ENCODE data around the gene VASH1.

VASH1 gene

GRCh38 chr14:76760331-76761135, 735 bp upstream of the VASH1 start:
- 0 out of 2 replicates have a peak, but pooled peaks cover 4% of the 10 kb centered on the region for H3K27me3 ChIP-seq (replicated peaks; ENCODE audit: insufficient read depth, low read length)
- DNase-seq = no peak
- H3K9me2 ChIP-seq (replicated peaks; ENCODE audit: insufficient read depth, low read length) = no peaks in the 10 kb centered on the region
- H2AFZ ChIP-seq (ENCODE audit: low read length) = no peak overlapping the region
- H3K36me3 ChIP-seq (replicated peaks; ENCODE audit: insufficient read depth, low read length) = no peaks in the 10 kb centered on the region
- H3K9me3 ChIP-seq (replicated peaks; ENCODE audit: insufficient read depth, low read length) = no peaks in the 10 kb centered on the region
- no peaks in the 10 kb centered on the region for H3F3A ChIP-seq (ENCODE audit: insufficient read depth, low read length)
- H4K20me1 ChIP-seq (ENCODE audit: insufficient read depth, low read length) = no peaks in the 10 kb centered on the region
- H3K4me3 ChIP-seq (ENCODE audit: low read length) = no peak overlapping the region; the same call in 1 of the 2 replicates
- H3K4me1 ChIP-seq (ENCODE audit: low read length) = no peaks in the 10 kb centered on the region
- H3K79me2 ChIP-seq (ENCODE audit: low read length) = no peaks in the 10 kb centered on the region
- no peak overlapping the region for H3K9ac ChIP-seq (ENCODE audit: low read length)
- H3K4me2 ChIP-seq (ENCODE audit: low read depth, low read length) = no peak overlapping the region
- H3K27ac ChIP-seq (ENCODE audit: low read length) = no peak overlapping the region
- TF ChIP-seq EZH2 (optimal IDR thresholded peaks at IDR 0.05; ENCODE audit: low read depth, low read length) (no peak), EZH2phosphoT487 (IDR thresholded peaks at IDR 0.05; ENCODE audit: low read length) (no peak)
- TF ChIP-seq, protein P1, sequence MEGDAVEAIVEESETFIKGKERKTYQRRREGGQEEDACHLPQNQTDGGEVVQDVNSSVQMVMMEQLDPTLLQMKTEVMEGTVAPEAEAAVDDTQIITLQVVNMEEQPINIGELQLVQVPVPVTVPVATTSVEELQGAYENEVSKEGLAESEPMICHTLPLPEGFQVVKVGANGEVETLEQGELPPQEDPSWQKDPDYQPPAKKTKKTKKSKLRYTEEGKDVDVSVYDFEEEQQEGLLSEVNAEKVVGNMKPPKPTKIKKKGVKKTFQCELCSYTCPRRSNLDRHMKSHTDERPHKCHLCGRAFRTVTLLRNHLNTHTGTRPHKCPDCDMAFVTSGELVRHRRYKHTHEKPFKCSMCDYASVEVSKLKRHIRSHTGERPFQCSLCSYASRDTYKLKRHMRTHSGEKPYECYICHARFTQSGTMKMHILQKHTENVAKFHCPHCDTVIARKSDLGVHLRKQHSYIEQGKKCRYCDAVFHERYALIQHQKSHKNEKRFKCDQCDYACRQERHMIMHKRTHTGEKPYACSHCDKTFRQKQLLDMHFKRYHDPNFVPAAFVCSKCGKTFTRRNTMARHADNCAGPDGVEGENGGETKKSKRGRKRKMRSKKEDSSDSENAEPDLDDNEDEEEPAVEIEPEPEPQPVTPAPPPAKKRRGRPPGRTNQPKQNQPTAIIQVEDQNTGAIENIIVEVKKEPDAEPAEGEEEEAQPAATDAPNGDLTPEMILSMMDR (IDR thresholded peaks at IDR 0.05; ENCODE audit: low read length) = no peak

DNA sequence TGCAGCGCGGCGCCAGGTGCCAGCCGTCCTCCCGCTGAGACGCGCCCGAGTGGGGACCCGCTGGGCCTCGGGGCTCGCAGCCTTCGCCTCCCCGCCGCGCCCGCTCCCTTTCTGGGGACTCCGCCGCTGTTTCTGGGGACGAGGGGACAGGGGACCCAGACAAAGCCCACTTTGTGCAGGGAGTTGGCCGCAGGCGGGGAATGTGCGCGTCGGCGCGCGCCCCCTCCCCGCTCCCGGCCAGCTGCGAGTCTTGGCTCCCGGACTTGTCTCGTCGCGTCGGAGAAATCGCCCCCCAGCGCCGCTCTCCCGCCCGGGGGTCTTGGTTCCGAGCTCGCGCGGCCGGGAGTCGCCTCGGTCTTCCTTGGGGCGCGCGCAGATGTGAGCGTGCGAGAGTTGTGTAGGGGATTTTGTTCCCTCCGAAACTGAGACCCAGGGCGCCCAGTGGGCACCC, 717 bp downstream of the VASH1 start:
- H3K36me3 ChIP-seq (replicated peaks; ENCODE audit: insufficient read depth, low read length) = no peaks in the 10 kb centered on the region
- no peak overlapping the region for H2AFZ ChIP-seq (ENCODE audit: low read length)
- no peaks in the 10 kb centered on the region for H3K4me1 ChIP-seq (ENCODE audit: low read length)
- no peaks in the 10 kb centered on the region for H3K9me2 ChIP-seq (replicated peaks; ENCODE audit: insufficient read depth, low read length)
- DNase-seq = no peak
- H3K4me2 ChIP-seq (ENCODE audit: low read depth, low read length) = no peak overlapping the region
- H3K79me2 ChIP-seq (ENCODE audit: low read length) = no peaks in the 10 kb centered on the region
- 0 out of 2 replicates have a peak, but pooled peaks cover 4% of the 10 kb centered on the region for H3K27me3 ChIP-seq (replicated peaks; ENCODE audit: insufficient read depth, low read length)
- H3K27ac ChIP-seq (ENCODE audit: low read length) = no peak overlapping the region
- no peaks in the 10 kb centered on the region for H3F3A ChIP-seq (ENCODE audit: insufficient read depth, low read length)
- TF ChIP-seq EZH2phosphoT487 (IDR thresholded peaks at IDR 0.05; ENCODE audit: low read length) = no peak
- TF ChIP-seq EZH2 (optimal IDR thresholded peaks at IDR 0.05; ENCODE audit: low read depth, low read length) = no peak
- TF ChIP-seq, protein P1 (IDR thresholded peaks at IDR 0.05; ENCODE audit: low read length) = no peak
- H3K9ac ChIP-seq (ENCODE audit: low read length) = no peak overlapping the region
- H3K9me3 ChIP-seq (replicated peaks; ENCODE audit: insufficient read depth, low read length) = no peaks in the 10 kb centered on the region
- H4K20me1 ChIP-seq (ENCODE audit: insufficient read depth, low read length) = no peaks in the 10 kb centered on the region
- no peak overlapping the region for H3K4me3 ChIP-seq (ENCODE audit: low read length)

DNA sequence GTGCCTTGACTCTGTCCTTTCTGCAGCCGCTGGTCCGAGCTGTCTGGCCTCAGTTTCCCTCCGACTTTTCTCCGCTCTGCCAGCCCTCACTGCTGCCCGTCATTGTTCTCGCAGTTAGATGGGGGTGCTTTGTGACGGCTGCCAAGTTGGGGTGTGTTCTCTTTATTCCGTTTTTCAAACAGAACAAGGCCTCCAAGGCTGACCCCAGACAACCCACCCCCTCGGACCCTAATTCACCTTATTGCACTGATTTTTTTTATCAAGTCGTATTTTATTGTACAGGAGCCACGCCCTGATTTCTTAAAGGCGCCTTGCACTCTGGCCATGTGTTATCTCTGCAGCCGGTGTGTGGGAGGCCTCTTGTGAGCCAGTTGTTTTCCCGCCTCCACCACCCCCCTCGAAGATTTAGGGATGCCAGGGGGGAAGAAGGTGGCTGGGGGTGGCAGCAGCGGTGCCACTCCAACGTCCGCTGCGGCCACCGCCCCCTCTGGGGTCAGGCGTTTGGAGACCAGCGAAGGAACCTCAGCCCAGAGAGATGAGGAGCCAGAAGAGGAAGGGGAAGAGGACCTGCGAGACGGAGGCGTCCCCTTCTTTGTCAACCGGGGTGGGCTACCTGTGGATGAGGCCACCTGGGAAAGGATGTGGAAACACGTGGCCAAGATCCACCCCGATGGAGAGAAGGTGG, 1.3 kb downstream of the VASH1 start:
- no peak overlapping the region for H2AFZ ChIP-seq (ENCODE audit: low read length)
- H3K36me3 ChIP-seq (replicated peaks; ENCODE audit: insufficient read depth, low read length) = no peaks in the 10 kb centered on the region
- 0 out of 2 replicates have a peak, but pooled peaks cover 4% of the 10 kb centered on the region for H3K27me3 ChIP-seq (replicated peaks; ENCODE audit: insufficient read depth, low read length)
- no peaks in the 10 kb centered on the region for H3K4me1 ChIP-seq (ENCODE audit: low read length)
- H3K4me2 ChIP-seq (ENCODE audit: low read depth, low read length) = no peak overlapping the region
- no peak overlapping the region for H3K4me3 ChIP-seq (ENCODE audit: low read length)
- no peaks in the 10 kb centered on the region for H3F3A ChIP-seq (ENCODE audit: insufficient read depth, low read length)
- no peaks in the 10 kb centered on the region for H3K9me3 ChIP-seq (replicated peaks; ENCODE audit: insufficient read depth, low read length)
- no peak overlapping the region for H3K27ac ChIP-seq (ENCODE audit: low read length)
- H3K9ac ChIP-seq (ENCODE audit: low read length) = no peak overlapping the region
- no peaks in the 10 kb centered on the region for H3K9me2 ChIP-seq (replicated peaks; ENCODE audit: insufficient read depth, low read length)
- no peak for DNase-seq
- H3K79me2 ChIP-seq (ENCODE audit: low read length) = no peaks in the 10 kb centered on the region
- TF ChIP-seq EZH2 (optimal IDR thresholded peaks at IDR 0.05; ENCODE audit: low read depth, low read length) (no peak), EZH2phosphoT487 (IDR thresholded peaks at IDR 0.05; ENCODE audit: low read length) (no peak)
- TF ChIP-seq, protein P1 (IDR thresholded peaks at IDR 0.05; ENCODE audit: low read length) = no peak
- H4K20me1 ChIP-seq (ENCODE audit: insufficient read depth, low read length) = no peaks in the 10 kb centered on the region

All from MM.1S (cell line).